Activated CD8-positive, alpha-beta T cell treated with anti-CD3 and anti-CD28 coated beads for 36 hours (primary cell): Measurements from ENCODE around the gene TBL1Y. TPM values are rescaled to one million over a fixed set of nuclear protein-coding genes. Genes with fewer than 3 reads are reported as not detected.

Source experiments
- ATAC-seq: fragments of 200-7000 bp; cut with Tn5 transposase; one replicate; pipeline ENCODE4 v1.10.0; 2021; ENCODE audit warnings: mild to moderate bottlenecking, moderate library complexity
- CTCF ChIA-PET: fragments of 350-600 bp; sonication (Branson Sonifier 250); formaldehyde crosslinking; loops from one replicate; lab custom pipeline; 2021; ENCODE audit warnings: antibody characterized with exemption; lab: Charles Lee
- POLR2A ChIA-PET: fragments of 350-600 bp; sonication (Branson Sonifier 250); formaldehyde crosslinking; loops from one replicate; lab custom pipeline; 2021; ENCODE audit warnings: antibody characterized with exemption; lab: Charles Lee
- DNase-seq: peaks from one replicate; pipeline ENCODE4 v3.0.0-alpha.2; 2020
- H3K27ac Mint-ChIP-seq: one replicate; pipeline ENCODE4 v1.8.0; 2021; ENCODE audit warnings: mild to moderate bottlenecking, mixed read lengths
- H3K27me3 Mint-ChIP-seq: one replicate; pipeline ENCODE4 v1.8.0; 2021; ENCODE audit warnings: mixed read lengths
- H3K36me3 Mint-ChIP-seq: one replicate; pipeline ENCODE4 v1.8.0; 2021; ENCODE audit warnings: low read depth, mixed read lengths
- H3K4me1 Mint-ChIP-seq: one replicate; pipeline ENCODE4 v1.8.0; 2021; ENCODE audit warnings: low read depth, mixed read lengths
- H3K4me3 Mint-ChIP-seq: one replicate; pipeline ENCODE4 v1.8.0; 2021; ENCODE audit warnings: mild to moderate bottlenecking, moderate library complexity, mixed read lengths
- H3K9me3 Mint-ChIP-seq: one replicate; pipeline ENCODE4 v1.8.0; 2021; ENCODE audit warnings: mixed read lengths
- CTCF ChIP-seq: fragments of 200-600 bp; IDR thresholded peaks from one replicate; pipeline ENCODE4 v1.8.0; 2022; ENCODE audit warnings: antibody characterized with exemption, mild to moderate bottlenecking
- intact Hi-C: fragments of 100-400 bp; cut with micrococcal nuclease; formaldehyde crosslinking; loops from one replicate; pipeline ENCODE4 v1.10.0; 2022
- total RNA-seq, 2 experiments: library from RNA; stranded (reverse); gene quantifications; one replicate each; pipeline ENCODE4 v1.2.3, GENCODE V29; 2021

Gene TBL1Y
- total RNA-seq, 2 experiments from 2014 or later = 0.11 TPM; not detected in 1

GRCh38 chrY:6928265-6928664, 17.8 kb downstream of the TBL1Y start:
- ATAC-seq = no peak
- no peaks in the 10 kb centered on the region for H3K4me1 Mint-ChIP-seq
- H3K27me3 Mint-ChIP-seq = no peaks in the 10 kb centered on the region
- intact Hi-C loops = no loop called here
- H3K27ac Mint-ChIP-seq = no peak overlapping the region
- no peak overlapping the region for H3K4me3 Mint-ChIP-seq
- POLR2A ChIA-PET = no interaction called here
- DNase-seq = no peak
- no peak for TF ChIP-seq CTCF
- CTCF ChIA-PET = interaction anchor here (1.2 kb wide), 1 partner anchor 157 kb away, joined by 3 read pairs; no protein-coding TSS in a partner anchor
- no peaks in the 10 kb centered on the region for H3K9me3 Mint-ChIP-seq
- H3K36me3 Mint-ChIP-seq = no peaks in the 10 kb centered on the region

DNA sequence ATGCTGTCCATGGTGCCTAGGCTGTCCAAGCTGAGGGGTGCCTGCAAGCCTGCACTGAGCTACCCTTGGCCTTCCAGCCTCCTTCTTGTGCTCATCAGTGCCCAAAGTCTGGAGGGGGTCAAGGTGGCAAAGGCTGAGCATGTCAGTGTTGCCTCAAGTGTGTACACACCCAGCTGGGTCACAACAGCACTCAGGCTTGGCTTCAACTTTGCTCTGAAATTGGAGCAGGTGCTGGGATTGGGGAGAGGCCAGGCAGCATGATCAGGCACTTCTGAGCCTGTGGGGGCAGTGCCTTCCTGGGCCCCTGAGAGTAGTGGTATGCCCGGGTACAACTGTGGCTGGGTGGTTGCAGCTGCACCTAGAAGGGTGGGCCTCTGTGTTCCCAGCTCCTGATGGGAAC, 18.7 kb downstream of the TBL1Y start:
- POLR2A ChIA-PET = no interaction called here
- Mint-ChIP-seq H3K27me3 (no peaks in the 10 kb centered on the region), H3K9me3 (no peaks in the 10 kb centered on the region), H3K36me3 (no peaks in the 10 kb centered on the region), H3K27ac (no peak overlapping the region), H3K4me3 (no peak overlapping the region), H3K4me1 (no peaks in the 10 kb centered on the region)
- ATAC-seq = no peak
- TF ChIP-seq CTCF = no peak
- no peak for DNase-seq
- CTCF ChIA-PET = interaction anchor here (1.2 kb wide), 1 partner anchor 156 kb away, joined by 3 read pairs; no protein-coding TSS in a partner anchor
- intact Hi-C loops = no loop called here

GRCh38 chrY:6931779-6932396, 21.4 kb downstream of the TBL1Y start:
- H3K4me3 Mint-ChIP-seq = no peak overlapping the region
- H3K36me3 Mint-ChIP-seq = no peaks in the 10 kb centered on the region
- no peaks in the 10 kb centered on the region for H3K9me3 Mint-ChIP-seq
- no peak overlapping the region for H3K27ac Mint-ChIP-seq
- H3K4me1 Mint-ChIP-seq = no peaks in the 10 kb centered on the region
- ChIA-PET POLR2A (no interaction called here), CTCF (no interaction called here)
- H3K27me3 Mint-ChIP-seq = no peaks in the 10 kb centered on the region
- ATAC-seq (no peak), DNase-seq (no peak)
- intact Hi-C loops = no loop called here
- no peak for TF ChIP-seq CTCF

GRCh38 chrY:6935497-6935896, 25.0 kb downstream of the TBL1Y start:
- POLR2A ChIA-PET = no interaction called here
- DNase-seq = no peak
- Mint-ChIP-seq H3K4me1 (no peaks in the 10 kb centered on the region), H3K9me3 (no peaks in the 10 kb centered on the region), H3K27ac (no peak overlapping the region), H3K36me3 (no peaks in the 10 kb centered on the region), H3K4me3 (no peak overlapping the region), H3K27me3 (no peaks in the 10 kb centered on the region)
- ATAC-seq = no peak
- intact Hi-C loops = no loop called here
- CTCF ChIA-PET = no interaction called here
- TF ChIP-seq CTCF = no peak

DNA sequence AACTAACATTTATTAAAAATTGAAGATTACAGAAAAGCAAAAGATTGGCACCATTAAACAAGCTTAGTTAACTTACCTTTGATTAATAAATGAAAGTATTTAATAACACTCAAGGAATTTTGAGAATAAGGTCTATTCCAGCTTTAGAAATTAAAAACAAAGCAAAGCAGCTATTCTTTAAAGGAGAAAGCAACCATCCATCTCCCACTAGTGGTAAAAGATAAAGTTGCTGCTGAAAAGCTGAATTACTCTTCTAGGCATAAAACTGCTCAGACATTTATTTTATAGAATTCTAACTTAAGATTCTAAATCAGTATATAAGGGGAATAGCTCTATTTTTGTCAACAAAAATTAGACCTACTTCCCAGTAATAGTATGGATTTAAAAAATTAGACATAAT, 37.2 kb downstream of the TBL1Y start:
- ChIA-PET POLR2A (no interaction called here), CTCF (no interaction called here)
- Mint-ChIP-seq H3K4me3 (no peak overlapping the region), H3K36me3 (no peaks in the 10 kb centered on the region), H3K9me3 (no peaks in the 10 kb centered on the region), H3K27ac (no peak overlapping the region), H3K4me1 (no peaks in the 10 kb centered on the region), H3K27me3 (peaks cover 1% of the 10 kb centered on the region)
- no peak for DNase-seq
- intact Hi-C loops = no loop called here
- no peak for TF ChIP-seq CTCF
- ATAC-seq = no peak
